SK-N-SH treated with all-trans-retinoic acid at 6 μM for 48 hours (cell line): Measurements from ENCODE around the gene CYP39A1.

Source experiments
- ARNTL ChIP-seq: fragments of 450-650 bp; formaldehyde crosslinking; IDR thresholded peaks from 2 replicates; pipeline ENCODE4 v1.5.0; 2020; ENCODE audit warnings: low read depth, mild to moderate bottlenecking, moderate library complexity, borderline replicate concordance
- CSRNP3 ChIP-seq: fragments of 250-450 bp; sonication (Bioruptor Pico); IDR thresholded peaks from 2 replicates; pipeline ENCODE4 v1.5.1; 2021; ENCODE audit warnings: mild to moderate bottlenecking, moderate library complexity
- ESRRG ChIP-seq: fragments of 250-450 bp; sonication (Bioruptor Pico); IDR thresholded peaks from 2 replicates; pipeline ENCODE4 v1.6.1; 2021; ENCODE audit warnings: mild to moderate bottlenecking
- GLIS3 ChIP-seq: fragments of 250-450 bp; sonication (Bioruptor Pico); IDR thresholded peaks from 2 replicates; pipeline ENCODE4 v1.5.0; 2020; ENCODE audit warnings: mild to moderate bottlenecking, moderate library complexity
- RARB ChIP-seq: fragments of 250-450 bp; sonication (Bioruptor Pico); IDR thresholded peaks from 2 replicates; pipeline ENCODE4 v1.8.0; 2021; ENCODE audit warnings: mild to moderate bottlenecking, moderate library complexity
- TOX ChIP-seq: fragments of 250-450 bp; sonication (Bioruptor Pico); IDR thresholded peaks from 2 replicates; pipeline ENCODE4 v1.8.0; 2021; ENCODE audit warnings: mild to moderate bottlenecking, moderate library complexity, borderline replicate concordance
- ZNF70 ChIP-seq: fragments of 450-650 bp; formaldehyde crosslinking; IDR thresholded peaks from 2 replicates; pipeline ENCODE4 v1.5.0; 2020; ENCODE audit warnings: mild to moderate bottlenecking, moderate library complexity
- TF ChIP-seq, protein P1 (sequence below): fragments of 250-450 bp; sonication (Bioruptor Pico); IDR thresholded peaks from 2 replicates; pipeline ENCODE4 v1.5.1; 2020; ENCODE audit warnings: low read depth, mild to moderate bottlenecking, moderate library complexity

DNA sequence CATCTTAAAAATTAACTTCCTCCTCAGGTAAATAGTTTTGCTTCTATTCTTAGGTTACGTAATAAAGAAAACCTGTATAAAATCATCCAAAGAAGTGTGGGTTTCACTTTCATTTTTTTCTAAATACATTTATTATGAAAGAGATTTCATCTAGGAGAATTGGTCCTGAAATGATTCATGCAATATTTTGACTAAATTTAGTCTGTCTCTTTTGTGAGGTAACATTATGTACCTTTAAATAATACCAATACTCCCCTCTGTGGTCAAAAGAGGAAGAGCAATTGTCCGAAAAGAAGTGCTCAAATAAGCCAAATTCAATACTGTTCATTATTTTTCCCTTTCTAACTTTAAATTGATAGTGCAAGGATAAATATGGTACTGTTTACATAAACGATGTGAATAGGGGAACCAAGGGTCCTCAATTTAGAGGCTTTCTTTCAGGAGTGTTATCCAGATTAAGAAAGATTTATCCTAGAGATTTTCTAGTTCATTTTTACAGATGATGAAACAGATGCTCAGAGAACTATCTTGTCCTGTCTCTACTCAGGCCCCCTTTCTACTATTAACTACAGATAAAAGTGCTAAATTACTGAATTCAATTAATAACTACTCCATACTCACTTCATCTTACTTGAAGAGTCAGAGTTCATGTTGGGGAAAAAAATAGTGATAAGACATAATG lies 26.2 kb downstream of the CYP39A1 start:
- TF ChIP-seq ARNTL (no peak), ESRRG (CRISPR knock-in tag) (no peak), TOX (CRISPR knock-in tag) (no peak), CSRNP3 (CRISPR knock-in tag) (no peak), GLIS3 (CRISPR knock-in tag) (no peak), ZNF70 (CRISPR knock-in tag) (no peak), RARB (CRISPR knock-in tag) (no peak)
- TF ChIP-seq, protein P1, sequence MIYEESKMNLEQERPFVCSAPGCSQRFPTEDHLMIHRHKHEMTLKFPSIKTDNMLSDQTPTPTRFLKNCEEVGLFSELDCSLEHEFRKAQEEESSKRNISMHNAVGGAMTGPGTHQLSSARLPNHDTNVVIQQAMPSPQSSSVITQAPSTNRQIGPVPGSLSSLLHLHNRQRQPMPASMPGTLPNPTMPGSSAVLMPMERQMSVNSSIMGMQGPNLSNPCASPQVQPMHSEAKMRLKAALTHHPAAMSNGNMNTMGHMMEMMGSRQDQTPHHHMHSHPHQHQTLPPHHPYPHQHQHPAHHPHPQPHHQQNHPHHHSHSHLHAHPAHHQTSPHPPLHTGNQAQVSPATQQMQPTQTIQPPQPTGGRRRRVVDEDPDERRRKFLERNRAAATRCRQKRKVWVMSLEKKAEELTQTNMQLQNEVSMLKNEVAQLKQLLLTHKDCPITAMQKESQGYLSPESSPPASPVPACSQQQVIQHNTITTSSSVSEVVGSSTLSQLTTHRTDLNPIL (CRISPR knock-in tag) = no peak
